ENCODE data around the gene PCNX3.

DNA sequence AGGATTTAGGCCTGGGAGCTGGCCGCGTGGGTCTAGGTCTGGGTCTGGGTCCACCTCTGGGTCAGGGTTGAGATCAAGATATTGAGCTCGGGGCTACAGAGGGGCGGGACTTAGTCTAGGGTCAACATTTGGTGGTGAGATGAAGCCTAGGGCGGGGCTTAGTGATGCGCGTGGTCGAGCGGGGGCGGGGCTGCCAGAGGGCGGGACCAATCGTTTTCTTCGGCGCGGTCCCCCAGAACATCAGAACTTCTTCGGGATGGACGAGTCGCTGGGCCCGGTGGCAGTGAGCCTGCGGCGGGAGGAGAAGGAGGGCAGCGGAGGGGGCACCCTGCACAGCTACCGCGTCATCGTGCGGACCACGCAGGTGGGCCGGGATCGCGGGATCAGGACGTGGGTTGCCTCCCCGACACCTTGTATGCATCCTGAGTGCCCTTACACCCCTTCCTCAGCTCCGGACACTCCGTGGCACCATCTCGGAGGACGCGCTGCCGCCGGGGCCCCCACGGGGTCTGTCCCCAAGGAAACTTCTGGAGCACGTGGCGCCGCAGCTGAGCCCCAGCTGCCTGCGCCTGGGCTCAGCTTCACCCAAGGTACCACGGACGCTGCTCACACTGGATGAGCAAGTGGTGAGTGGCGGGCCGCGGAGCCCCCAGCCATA lies 26.6 kb downstream of the PCNX3 start:
- TF ChIP-seq CTCF (IDR thresholded peaks at IDR 0.05) (no peak), POLR2A (IDR thresholded peaks at IDR 0.05) (no peak), POLR2AphosphoS5 (IDR thresholded peaks at IDR 0.05) (no peak)
